Mesendoderm (in vitro differentiated cells): Measurements from ENCODE around the gene TLR3.
"Not testable (repeated sequence)": the region's sequence is repeated elsewhere in the genome, so short reads cannot be mapped to it uniquely, and the experiment has no call there.

Experiments used
- DNase-seq: peaks from one replicate; pipeline ENCODE4 v3.0.0; 2013
- H2AK5ac ChIP-seq: 2 replicates; pipeline ENCODE4 v1.6.1; 2013; ENCODE audit warnings: low read length, inconsistent platforms
- H2BK120ac ChIP-seq: 2 replicates; pipeline ENCODE4 v1.6.1; 2013; ENCODE audit warnings: low read depth, mild to moderate bottlenecking, low read length, moderate library complexity, mixed read lengths
- H2BK15ac ChIP-seq: replicated peaks from 2 replicates; pipeline ENCODE4 v1.6.1; 2013; ENCODE audit warnings: low read depth, mild to moderate bottlenecking, moderate library complexity
- H2BK5ac ChIP-seq: 2 replicates; pipeline ENCODE4 v1.6.1; 2013; ENCODE audit warnings: low read length, inconsistent platforms
- H3K18ac ChIP-seq: 2 replicates; pipeline ENCODE4 v1.6.1; 2013; ENCODE audit warnings: mild to moderate bottlenecking, low read length, mixed read lengths
- H3K23ac ChIP-seq: one replicate; pipeline ENCODE4 v1.6.1; 2013; ENCODE audit warnings: low read length
- H3K27ac ChIP-seq: 2 replicates; pipeline ENCODE4 v1.5.1; 2013; ENCODE audit warnings: low read depth, mild to moderate bottlenecking, inconsistent platforms, low read length, moderate library complexity
- H3K27me3 ChIP-seq: 2 replicates; pipeline ENCODE4 v1.6.1; 2013; ENCODE audit warnings: low read length, control low read depth, mild to moderate bottlenecking, inconsistent platforms; ENCODE audit not compliant: insufficient read depth, poor library complexity
- H3K36me3 ChIP-seq: 2 replicates; pipeline ENCODE4 v1.6.1; 2013; ENCODE audit warnings: low read length, inconsistent platforms; ENCODE audit not compliant: control insufficient read depth, insufficient read depth
- H3K4ac ChIP-seq: one replicate; pipeline ENCODE4 v1.6.1; 2013; ENCODE audit warnings: low read depth, mild to moderate bottlenecking, low read length, moderate library complexity
- H3K4me1 ChIP-seq: 2 replicates; pipeline ENCODE4 v1.6.1; 2013; ENCODE audit warnings: low read depth, low read length, inconsistent platforms; ENCODE audit not compliant: control insufficient read depth
- H3K4me2 ChIP-seq: 2 replicates; pipeline ENCODE4 v1.6.1; 2013; ENCODE audit warnings: low read length
- H3K4me3 ChIP-seq: 2 replicates; pipeline ENCODE4 v1.5.1; 2013; ENCODE audit warnings: mild to moderate bottlenecking, low read length
- H3K56ac ChIP-seq: one replicate; pipeline ENCODE4 v1.6.1; 2013; ENCODE audit warnings: low read length
- H3K79me1 ChIP-seq: 2 replicates; pipeline ENCODE4 v1.6.1; 2013; ENCODE audit warnings: low read length, inconsistent platforms
- H3K79me2 ChIP-seq: 2 replicates; pipeline ENCODE4 v1.6.1; 2013; ENCODE audit warnings: mild to moderate bottlenecking, low read length; ENCODE audit not compliant: control insufficient read depth, insufficient read depth
- H3K9ac ChIP-seq: 2 replicates; pipeline ENCODE4 v1.6.1; 2013; ENCODE audit warnings: low read length, inconsistent platforms
- H4K5ac ChIP-seq: one replicate; pipeline ENCODE4 v1.6.1; 2013; ENCODE audit warnings: low read length
- H4K8ac ChIP-seq: one replicate; pipeline ENCODE4 v1.6.1; 2013; ENCODE audit warnings: low read depth, mild to moderate bottlenecking, control low read depth, low read length, moderate library complexity
- WGBS: extraction: QIAGEN DNeasy Blood & Tissue Kit; methylation state at CpG from one replicate; pipeline ENCODE4 v1.1.7; 2013; ENCODE audit warnings: low lambda C conversion rate, missing lambda C conversion rate; ENCODE audit not compliant: insufficient coverage; ENCODE audit errors: extremely low coverage; 5-methylcytosine and 5-hydroxymethylcytosine counted together

The TLR3 gene

GRCh38 chr4:186037692-186038658 lies 31.0 kb upstream of the TLR3 start:
- no peak overlapping the region for H3K4me3 ChIP-seq
- peak; percentile 76 for DNase-seq
- H3K9ac ChIP-seq: no peak overlapping the region
- no peaks in the 10 kb centered on the region for H3K79me1 ChIP-seq
- H3K56ac ChIP-seq: no peak overlapping the region
- no peaks in the 10 kb centered on the region for H3K4me1 ChIP-seq
- no peak overlapping the region for H4K5ac ChIP-seq
- no peak overlapping the region for H3K4me2 ChIP-seq
- no CpG with 5 or more reads among the region's 12 CpGs for WGBS
- no peak overlapping the region for H3K4ac ChIP-seq
- H3K27ac ChIP-seq: no peak overlapping the region
- no peak overlapping the region for H3K18ac ChIP-seq
- no peaks in the 10 kb centered on the region for H3K27me3 ChIP-seq
- no peak overlapping the region for H4K8ac ChIP-seq
- H3K36me3 ChIP-seq: no peaks in the 10 kb centered on the region
- no peak overlapping the region for H2BK5ac ChIP-seq
- no peak overlapping the region for H2BK120ac ChIP-seq
- no peak overlapping the region for H2AK5ac ChIP-seq
- H3K23ac ChIP-seq: no peak overlapping the region
- no peak overlapping the region for H2BK15ac ChIP-seq
- no peaks in the 10 kb centered on the region for H3K79me2 ChIP-seq

GRCh38 chr4:186039697-186040096 lies 29.3 kb upstream of the TLR3 start:
- Histone ChIP-seq H3K27me3 (no peaks in the 10 kb centered on the region), H3K18ac (no peak overlapping the region), H2BK15ac (no peak overlapping the region), H3K4ac (no peak overlapping the region), H3K4me3 (no peak overlapping the region), H3K79me1 (no peaks in the 10 kb centered on the region), H3K79me2 (no peaks in the 10 kb centered on the region), H3K4me2 (no peak overlapping the region), H4K5ac (no peak overlapping the region), H2AK5ac (no peak overlapping the region), H3K27ac (no peak overlapping the region), H3K56ac (no peak overlapping the region), H2BK120ac (no peak overlapping the region), H3K9ac (no peak overlapping the region), H4K8ac (no peak overlapping the region), H3K23ac (no peak overlapping the region), H3K4me1 (no peaks in the 10 kb centered on the region), H2BK5ac (no peak overlapping the region), H3K36me3 (no peaks in the 10 kb centered on the region)
- DNase-seq: no peak
- WGBS: no CpG with 5 or more reads among the region's 16 CpGs

- no peak overlapping the region for H3K4me2 ChIP-seq
- no peak overlapping the region for H2AK5ac ChIP-seq
- no peak overlapping the region for H3K27ac ChIP-seq
- H3K4me3 ChIP-seq: no peak overlapping the region
- no peak overlapping the region for H4K8ac ChIP-seq
- no CpG with 5 or more reads among the region's 12 CpGs for WGBS
- no peak overlapping the region for H4K5ac ChIP-seq
- no peak overlapping the region for H2BK120ac ChIP-seq
- no peak overlapping the region for H3K9ac ChIP-seq
- H2BK15ac ChIP-seq: no peak overlapping the region
- H3K18ac ChIP-seq: no peak overlapping the region
- no peaks in the 10 kb centered on the region for H3K27me3 ChIP-seq
- no peaks in the 10 kb centered on the region for H3K4me1 ChIP-seq
- H3K56ac ChIP-seq: no peak overlapping the region
- DNase-seq: no peak
- no peaks in the 10 kb centered on the region for H3K79me1 ChIP-seq
- no peak overlapping the region for H3K4ac ChIP-seq
- H2BK5ac ChIP-seq: no peak overlapping the region
- H3K79me2 ChIP-seq: no peaks in the 10 kb centered on the region
- H3K23ac ChIP-seq: no peak overlapping the region
- no peaks in the 10 kb centered on the region for H3K36me3 ChIP-seq
Measured at GRCh38 chr4:186040316-186040715, 28.6 kb upstream of the TLR3 start.

GRCh38 chr4:186047501-186047900 lies 21.5 kb upstream of the TLR3 start:
- not testable (repeated sequence) for H3K18ac ChIP-seq, H2BK120ac ChIP-seq, H3K4ac ChIP-seq, H3K23ac ChIP-seq, H2BK5ac ChIP-seq, DNase-seq, H4K5ac ChIP-seq, H2AK5ac ChIP-seq, H3K79me2 ChIP-seq, H3K4me3 ChIP-seq, H3K56ac ChIP-seq, H3K4me2 ChIP-seq, H3K27me3 ChIP-seq, H3K9ac ChIP-seq, H3K27ac ChIP-seq, H2BK15ac ChIP-seq, H4K8ac ChIP-seq, H3K4me1 ChIP-seq, H3K36me3 ChIP-seq, H3K79me1 ChIP-seq
- no CpG with 5 or more reads among the region's 5 CpGs for WGBS

- H3K4me1 ChIP-seq, H4K8ac ChIP-seq, H2BK120ac ChIP-seq, H4K5ac ChIP-seq, H3K79me2 ChIP-seq, H3K9ac ChIP-seq, H3K4me3 ChIP-seq, H3K4me2 ChIP-seq, H3K36me3 ChIP-seq, H3K56ac ChIP-seq, H3K79me1 ChIP-seq, H3K4ac ChIP-seq, H3K27ac ChIP-seq, H3K23ac ChIP-seq, H2BK5ac ChIP-seq, DNase-seq, H2BK15ac ChIP-seq, H3K18ac ChIP-seq, H2AK5ac ChIP-seq, H3K27me3 ChIP-seq: not testable (repeated sequence)
- WGBS: no CpG with 5 or more reads among the region's 8 CpGs
Measured at GRCh38 chr4:186050135-186050534, 18.8 kb upstream of the TLR3 start.
